HL-60/S4 treated with phorbol 12-myristate 13-acetate at 8.2 ng/mL for 4 days and 3 days (cell line): ENCODE data around the gene LYPD3.
"Not testable (repeated sequence)": the region's sequence is repeated elsewhere in the genome, so short reads cannot be mapped to it uniquely, and the experiment has no call there.

Experiments
- in situ Hi-C: fragments of 300-500 bp; cut with MboI; formaldehyde crosslinking; loops from 2 replicates; pipeline ENCODE4 v1.15.0; 2022; ENCODE audit warnings: low sequenced_read_pairs

LYPD3 gene

DNA sequence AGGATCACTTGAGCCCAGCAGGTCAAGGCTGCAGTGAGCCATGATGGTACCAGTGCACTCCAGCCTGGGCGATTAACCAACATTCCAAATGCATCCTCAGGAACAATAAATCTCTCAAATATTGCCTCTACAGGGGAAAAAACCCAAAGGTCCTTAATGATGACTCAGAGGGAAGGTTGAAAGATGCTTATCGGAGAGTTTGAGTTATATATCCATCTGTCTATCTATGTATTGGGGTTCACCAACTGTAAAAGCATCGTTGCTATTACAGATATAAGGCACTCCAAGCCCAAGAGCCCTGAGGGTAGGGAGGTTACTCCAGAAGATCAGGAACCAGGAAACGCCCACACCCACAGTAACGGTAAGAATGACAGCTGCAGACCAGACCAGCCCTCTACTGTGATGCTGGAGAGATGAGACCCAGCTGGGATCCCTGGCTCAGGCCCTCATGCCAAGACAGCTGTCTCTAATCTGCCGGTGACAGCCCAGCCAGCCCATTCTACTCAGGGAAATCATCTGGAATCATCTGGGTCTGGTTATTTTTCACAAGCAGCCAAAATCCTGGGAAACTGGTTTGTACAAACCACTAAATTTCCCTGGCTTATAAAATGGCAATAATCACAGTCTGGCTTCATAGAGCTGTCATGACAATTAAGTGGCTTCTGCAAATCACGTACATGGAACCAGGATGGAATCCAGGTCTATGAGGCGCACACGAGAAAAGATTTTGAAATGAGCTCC lies 26.9 kb downstream of the LYPD3 start:
- in situ Hi-C loops, result no loop called here

DNA sequence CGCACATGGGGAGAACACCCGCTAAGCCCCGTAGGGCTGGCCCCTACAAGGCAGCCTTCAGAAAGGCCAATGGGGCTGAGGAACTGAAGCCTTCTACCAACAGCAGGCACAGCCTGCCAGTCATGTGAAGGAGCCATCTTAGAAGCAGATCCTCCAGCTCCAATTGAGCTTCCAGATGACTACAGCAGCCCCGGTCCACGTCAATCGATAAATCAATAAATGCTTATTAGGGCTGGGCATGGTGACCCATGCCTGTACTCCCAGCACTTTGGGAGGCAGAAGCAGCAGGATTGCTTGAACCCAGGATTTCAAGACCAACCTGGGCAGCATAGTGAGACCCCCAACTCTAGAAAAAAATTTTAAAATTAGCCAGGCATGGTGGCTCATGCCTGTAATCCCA lies 27.7 kb downstream of the LYPD3 start:
- in situ Hi-C loops, result no loop called here

DNA sequence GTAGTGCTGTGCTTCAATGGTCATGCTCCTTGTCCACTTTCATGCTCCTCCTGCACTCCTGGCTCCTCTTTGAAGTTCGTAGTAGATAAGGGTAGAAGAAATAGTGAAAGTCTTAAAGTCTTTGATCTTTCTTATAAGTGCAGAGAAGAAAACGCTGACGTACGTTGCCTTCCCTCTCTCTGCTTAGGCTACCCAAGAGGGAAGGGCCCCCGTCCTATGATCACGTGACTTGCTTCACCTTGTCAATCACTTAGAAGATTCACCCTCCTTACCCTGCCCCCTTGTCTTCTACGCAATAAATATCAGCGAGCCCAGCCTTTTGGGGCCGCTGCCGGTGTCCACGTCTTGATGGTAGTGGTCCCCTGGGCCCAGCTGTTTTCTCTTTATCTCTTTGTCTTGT lies 28.1 kb downstream of the LYPD3 start:
- in situ Hi-C loops, result not testable (repeated sequence)

- in situ Hi-C loops, result no loop called here
These were observed 29.6 kb downstream of the LYPD3 start for GRCh38 chr19:43435775-43436174.

- in situ Hi-C loops, result no loop called here
These were observed 31.7 kb downstream of the LYPD3 start for GRCh38 chr19:43433689-43434088.

DNA sequence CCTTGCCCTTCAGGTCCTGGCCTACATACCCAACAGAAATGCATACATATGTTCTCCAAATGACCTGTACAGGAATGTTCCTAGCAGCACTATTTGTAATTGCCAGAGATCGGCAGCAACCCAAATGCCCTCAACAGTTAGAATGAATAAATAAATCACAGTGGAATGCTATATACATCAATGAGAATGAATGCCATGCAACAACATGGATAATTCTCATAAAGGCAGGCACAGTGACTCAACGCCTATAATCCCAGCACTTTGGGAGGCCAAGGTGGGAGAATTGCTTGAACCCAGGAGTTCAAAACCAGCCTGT lies 32.1 kb downstream of the LYPD3 start:
- in situ Hi-C loops, result no loop called here

- in situ Hi-C loops, result no loop called here
These were observed 34.4 kb downstream of the LYPD3 start for GRCh38 chr19:43430976-43431375.

GRCh38 chr19:43430142-43430710 lies 35.2 kb downstream of the LYPD3 start:
- in situ Hi-C loops, result no loop called here

GRCh38 chr19:43429395-43429794 lies 36.0 kb downstream of the LYPD3 start:
- in situ Hi-C loops, result no loop called here

- in situ Hi-C loops, result no loop called here
These were observed 39.6 kb downstream of the LYPD3 start for GRCh38 chr19:43425567-43426392.

GRCh38 chr19:43423779-43424178 lies 41.6 kb downstream of the LYPD3 start:
- in situ Hi-C loops, result no loop called here

GRCh38 chr19:43422689-43423066 lies 42.7 kb downstream of the LYPD3 start:
- in situ Hi-C loops, result no loop called here

DNA sequence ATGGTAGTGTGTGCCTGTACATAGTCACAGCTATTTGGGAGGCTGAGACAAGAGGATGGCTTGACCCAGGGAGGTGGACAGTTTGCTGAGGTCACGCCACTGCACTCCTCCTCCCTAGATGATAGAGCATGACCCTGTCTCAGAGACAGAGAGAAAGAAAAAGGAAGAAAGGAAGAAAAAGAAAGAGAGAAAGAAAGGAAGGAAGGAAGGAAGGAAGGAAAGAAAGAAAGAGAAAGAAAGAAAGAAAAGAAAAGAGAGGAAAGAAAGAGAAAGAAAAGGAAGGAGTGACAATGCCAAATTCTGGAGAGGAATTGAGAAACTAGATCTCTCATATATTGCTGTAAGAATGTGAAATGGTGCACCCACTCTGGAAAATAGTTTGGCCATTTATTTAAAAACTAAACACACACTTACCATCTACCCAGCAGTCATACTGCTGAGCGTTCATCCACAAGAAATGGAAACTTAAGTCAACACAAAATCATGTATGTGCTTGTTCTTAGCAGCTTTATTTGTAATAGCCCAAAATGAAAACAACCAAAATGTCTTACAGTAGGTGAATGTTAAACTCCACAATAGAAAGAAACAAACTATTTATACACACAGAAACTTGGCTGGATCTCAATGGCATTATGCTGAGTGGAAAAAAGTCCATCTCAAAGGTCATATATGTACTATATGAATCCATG lies 43.3 kb downstream of the LYPD3 start:
- in situ Hi-C loops, result no loop called here

DNA sequence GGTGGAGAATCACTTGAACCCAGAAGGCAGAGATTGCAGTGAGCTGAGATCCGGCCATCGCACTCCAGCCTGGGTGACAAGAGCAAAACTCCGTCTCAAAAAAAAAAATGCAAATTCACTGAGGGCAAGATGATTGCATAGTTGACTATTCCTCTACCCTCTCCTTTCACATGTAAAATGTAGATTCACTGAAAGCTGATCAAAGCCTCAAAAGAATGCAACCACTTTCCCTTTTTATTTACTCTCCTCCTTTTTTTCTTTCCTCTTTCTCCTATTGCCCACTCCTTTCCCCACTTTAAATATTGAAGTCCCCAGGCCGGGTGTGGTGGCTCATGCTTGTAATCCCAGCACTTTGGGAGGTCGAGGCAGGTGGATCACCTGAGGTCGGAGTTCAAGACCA lies 44.5 kb downstream of the LYPD3 start:
- in situ Hi-C loops, result no loop called here

DNA sequence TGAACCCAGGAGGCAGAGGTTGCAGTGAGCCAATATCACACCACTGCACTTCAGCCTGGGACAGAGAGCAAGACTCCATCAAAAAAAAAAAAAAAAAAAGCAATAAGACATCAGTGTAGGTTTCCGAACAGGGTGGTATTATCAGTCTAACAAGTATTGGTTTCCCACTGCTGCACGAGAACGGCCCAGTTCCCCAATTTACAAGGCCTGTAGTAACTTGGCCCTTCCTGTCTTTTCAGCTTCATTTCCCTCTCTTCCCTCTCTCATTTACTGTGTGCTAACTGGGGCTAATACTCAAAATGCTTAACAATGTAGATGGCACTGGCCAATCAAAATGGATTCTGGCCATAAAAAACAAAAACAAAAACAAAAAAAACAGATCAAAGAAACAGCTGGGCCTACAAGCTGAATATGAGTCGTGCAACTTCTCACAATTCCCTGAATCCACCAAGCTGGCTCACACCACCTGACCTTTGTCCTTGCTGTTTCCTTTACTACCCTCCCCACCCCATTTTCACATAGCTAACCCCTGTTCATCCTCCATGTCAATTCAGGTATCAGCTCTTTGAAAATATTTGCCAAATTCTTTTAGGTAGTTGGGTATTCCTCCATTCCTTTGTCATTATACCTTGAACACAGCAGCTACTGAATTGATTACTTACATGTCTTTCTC lies 48.3 kb downstream of the LYPD3 start:
- in situ Hi-C loops, result no loop called here

DNA sequence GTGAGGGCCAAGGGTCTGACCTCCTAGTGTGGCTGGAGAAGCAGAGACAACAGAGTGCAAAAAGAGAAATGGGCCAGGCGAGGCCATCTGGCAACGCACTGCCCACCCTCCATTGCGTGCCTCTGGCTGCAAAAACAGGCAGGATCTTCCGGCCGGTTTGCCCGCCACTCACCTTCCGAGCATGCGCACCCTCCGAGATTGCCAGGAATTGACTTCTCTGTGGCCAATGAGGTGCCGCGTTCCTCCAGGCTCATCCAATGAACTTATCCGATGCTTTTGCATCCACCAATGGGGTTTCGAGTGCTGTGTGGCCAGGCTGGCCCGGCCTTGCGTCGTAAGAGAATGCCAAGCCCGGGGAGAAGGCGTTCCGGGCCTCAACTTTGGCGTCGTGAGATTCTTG lies 50.9 kb downstream of the LYPD3 start, which contains the start of gene TEX101:
TEX101 (plus strand) TSS at position 337 of the 400 bp plus-strand sequence. CDS start 1,030 bp downstream, outside the sequence.
- in situ Hi-C loops, result no loop called here

- in situ Hi-C loops, result no loop called here
These were observed 53.0 kb downstream of the LYPD3 start for GRCh38 chr19:43412441-43412840.
